HG02840 (cell line): Measurements from ENCODE around the gene MYOZ3.

Source experiments
- ATAC-seq: cut with Tn5 transposase; IDR thresholded peaks from one replicate; pipeline ENCODE4 v1.9.1; 2021; ENCODE audit warnings: mild to moderate bottlenecking, moderate library complexity, moderate number of reproducible peaks; ENCODE audit not compliant: unreplicated experiment, low FRiP score

Gene MYOZ3

DNA sequence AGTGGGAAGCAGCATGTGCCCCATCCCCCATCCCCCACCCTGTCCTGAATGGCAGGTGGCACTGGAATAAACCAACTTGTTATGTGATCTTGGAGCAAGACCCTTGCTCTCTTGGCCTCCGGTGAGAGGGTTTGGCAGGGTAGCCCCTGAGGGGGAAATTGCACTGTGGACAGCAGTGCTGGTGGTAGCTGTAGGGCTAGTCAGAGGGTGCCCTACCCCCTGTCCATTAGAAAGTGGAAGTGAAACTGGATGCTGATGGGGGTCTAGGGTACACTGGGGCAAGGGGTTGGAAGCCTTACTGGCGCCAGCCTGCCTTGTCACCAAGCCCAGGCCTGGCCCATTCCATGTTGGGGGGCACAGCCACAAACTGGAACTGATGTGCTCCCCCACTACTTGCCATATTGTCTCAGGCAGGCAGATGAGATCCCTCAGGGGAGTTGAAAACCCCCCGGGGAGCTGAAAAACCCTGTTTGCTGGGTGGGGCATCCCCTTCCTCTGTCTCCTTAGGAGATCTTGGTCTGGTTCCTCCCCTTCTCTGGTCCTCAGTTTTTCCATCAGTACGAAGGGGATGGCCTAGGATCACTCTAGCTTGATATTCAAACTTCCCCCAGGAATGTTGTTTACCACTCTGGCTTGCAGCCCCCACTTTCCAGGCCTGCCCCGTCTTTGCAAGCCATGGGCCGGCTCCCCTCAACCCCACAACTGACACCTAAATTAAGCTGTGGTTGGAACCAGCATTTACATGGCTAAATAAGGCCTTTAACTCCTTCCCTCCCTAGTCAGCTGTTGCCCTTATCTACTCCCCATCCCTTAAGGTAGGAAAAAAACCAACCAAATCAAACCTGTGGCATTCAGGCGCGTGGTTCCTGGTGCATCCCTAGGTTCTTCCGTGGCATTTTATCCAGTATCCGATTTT lies 35.0 kb upstream of the MYOZ3 start:
- peak; percentile 51 for ATAC-seq

DNA sequence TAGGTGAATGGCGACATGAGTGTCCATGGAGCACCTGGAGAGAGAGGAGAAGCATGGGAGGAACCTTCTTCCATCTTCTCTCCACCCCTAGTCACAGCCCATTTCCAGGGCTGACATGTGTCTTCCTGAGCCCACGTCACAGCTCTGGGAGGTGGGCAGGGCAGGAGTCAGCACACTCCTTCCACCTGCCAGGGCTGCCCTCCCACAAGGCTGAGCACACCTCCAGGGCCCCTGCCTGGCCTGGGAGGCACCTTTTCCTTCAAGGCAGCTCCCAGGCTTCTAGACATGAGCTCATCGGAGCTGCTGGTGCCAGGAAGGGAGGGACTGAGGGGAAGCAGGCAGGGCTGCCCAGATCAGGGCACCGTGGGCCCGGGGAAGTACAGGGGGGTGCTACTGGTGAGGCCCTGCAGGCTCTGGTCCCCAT lies 34.2 kb upstream of the MYOZ3 start:
- no peak for ATAC-seq

DNA sequence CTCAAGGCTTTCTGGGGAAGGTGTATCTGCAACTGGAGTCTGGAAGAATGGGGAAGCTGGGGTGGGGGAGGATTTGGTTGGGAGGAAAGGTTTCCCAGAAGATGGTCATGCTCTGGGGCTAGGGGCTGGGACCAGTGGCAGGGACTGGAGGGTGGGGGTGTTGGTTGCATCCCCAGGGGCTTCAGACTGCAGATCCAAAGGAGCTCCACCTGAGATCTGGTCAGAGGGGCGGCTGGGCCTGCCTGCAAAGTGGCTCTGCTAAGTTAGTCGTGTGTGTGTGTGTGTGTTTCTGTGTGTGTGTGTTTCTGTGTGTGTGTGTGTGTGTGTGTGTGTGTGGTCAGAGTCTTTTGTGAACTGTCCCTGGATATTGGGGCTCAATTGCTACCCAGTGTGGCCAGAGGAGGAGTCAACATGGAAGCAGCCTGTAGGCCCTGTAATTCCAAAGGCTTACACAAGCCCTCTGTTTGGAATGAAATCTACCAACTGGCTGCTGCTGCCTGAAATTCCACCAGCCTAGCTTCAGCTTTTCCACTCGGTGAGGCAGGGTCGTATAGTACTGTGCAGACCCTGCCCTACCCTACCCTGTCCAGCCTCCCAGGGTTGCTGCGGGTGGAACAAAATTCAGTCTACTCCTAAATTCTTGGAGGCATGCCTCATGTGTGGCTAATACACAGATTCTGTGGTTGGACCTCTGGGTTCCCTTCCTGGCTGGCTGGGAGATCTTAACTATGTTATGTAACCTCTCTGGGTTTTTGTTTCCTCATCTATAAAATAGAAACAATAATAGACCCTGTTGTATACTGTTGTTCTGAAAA lies 33.1 kb upstream of the MYOZ3 start:
- no peak for ATAC-seq

DNA sequence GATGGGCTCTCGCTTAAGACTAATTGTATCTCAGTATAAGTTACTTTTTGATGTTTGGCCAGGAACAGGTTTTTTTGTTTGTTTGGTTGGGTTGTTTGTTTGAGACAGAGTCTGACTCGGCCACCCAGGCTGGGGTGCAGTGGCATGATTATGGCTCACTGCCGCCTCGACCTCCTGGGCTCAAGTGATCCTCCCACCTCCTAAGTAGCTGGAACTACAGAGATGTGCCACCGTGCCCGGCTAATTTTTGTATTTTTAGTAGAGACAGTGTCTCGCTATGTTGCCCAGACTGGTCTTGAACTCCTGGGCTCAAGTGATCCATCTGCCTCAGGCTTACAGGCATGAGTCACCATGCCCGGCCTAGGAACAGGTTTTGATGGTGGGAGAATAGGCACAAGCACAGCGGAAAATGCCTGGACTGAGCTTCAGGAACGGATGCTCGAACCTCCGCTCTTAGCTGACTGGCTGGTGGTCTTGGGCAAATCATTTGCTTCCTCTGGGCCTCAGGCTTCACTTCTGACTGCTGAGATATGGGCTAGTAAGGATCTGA lies 32.0 kb upstream of the MYOZ3 start:
- no peak for ATAC-seq

DNA sequence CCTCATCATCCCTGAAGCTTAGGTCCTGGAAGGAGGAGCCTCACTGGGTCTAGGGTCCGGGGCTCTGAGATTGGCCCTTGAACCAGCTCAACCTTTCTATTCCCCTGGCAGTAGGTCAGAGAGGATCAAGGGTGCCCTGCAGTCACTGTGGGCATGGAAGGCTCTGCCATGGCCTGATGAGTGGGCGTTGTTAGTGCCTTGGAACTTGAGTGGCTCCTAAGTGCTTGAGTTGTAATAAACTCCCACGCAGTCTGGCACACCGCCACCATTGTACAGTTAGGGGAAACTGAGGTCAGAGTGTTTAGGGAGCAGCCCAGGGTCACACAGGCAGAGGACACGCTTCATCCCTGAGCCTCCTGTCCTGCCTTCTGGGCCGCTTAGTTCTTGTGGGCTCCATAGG lies 31.0 kb upstream of the MYOZ3 start:
- ATAC-seq, result no peak

DNA sequence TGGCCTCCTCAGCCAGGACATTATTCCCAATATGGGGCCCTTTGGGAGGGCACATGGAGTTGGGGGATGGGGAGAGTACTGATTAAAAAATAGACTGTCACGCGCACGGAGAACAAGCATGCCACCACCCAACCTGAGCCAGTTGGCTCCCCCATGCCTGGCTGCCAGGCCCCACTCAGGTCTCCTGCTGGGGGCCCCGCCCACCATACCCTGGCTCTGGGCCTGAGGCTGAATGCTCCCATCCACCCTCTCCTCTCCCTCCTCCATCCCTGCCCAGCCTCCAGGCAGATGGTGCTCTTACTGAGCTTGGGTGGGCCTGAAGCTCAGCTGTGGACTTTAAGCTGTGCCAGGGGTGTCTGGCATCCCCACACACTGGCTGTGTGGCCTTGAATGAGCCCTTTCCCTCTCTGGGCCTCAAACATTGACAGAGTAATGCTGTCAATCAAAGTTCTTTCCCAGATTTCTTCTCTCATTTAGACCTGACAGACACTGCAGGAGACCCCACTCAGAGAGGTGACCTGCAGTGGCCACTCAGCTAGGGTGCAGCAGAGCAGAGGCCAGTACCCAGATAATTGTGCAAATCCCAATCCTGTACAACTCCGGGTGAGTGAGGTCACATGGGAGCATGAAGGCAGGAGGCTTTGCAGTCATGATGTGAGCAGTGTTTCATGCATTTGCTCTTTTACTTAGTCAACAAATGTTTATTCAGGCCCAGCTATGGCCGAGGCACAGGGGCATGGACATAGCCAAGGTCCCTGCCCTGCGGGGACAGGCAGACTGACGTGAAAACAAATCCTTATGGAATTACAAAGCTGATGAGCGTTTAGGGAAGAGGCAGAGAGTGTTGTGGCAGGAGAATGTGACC lies 30.4 kb upstream of the MYOZ3 start:
- no peak for ATAC-seq

DNA sequence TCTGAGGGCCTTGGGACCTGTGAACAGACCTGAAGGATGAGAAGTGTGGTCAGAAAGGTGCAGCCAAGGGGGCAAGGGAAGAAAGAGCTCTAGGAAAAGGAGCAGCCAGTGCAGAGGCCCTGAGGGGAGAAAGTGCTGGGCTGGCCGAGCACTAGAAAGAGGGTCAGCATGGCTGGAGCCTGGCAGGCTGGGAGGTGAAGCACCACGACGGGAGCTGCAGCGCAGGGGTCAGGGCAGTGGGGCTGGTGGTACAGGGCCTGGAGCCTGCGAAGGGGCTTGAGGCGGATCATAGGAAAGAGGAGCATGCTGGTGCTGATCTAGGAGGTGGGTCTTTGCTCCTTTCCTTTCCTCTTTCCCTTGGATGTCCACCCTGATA lies 29.7 kb upstream of the MYOZ3 start:
- ATAC-seq, result no peak

DNA sequence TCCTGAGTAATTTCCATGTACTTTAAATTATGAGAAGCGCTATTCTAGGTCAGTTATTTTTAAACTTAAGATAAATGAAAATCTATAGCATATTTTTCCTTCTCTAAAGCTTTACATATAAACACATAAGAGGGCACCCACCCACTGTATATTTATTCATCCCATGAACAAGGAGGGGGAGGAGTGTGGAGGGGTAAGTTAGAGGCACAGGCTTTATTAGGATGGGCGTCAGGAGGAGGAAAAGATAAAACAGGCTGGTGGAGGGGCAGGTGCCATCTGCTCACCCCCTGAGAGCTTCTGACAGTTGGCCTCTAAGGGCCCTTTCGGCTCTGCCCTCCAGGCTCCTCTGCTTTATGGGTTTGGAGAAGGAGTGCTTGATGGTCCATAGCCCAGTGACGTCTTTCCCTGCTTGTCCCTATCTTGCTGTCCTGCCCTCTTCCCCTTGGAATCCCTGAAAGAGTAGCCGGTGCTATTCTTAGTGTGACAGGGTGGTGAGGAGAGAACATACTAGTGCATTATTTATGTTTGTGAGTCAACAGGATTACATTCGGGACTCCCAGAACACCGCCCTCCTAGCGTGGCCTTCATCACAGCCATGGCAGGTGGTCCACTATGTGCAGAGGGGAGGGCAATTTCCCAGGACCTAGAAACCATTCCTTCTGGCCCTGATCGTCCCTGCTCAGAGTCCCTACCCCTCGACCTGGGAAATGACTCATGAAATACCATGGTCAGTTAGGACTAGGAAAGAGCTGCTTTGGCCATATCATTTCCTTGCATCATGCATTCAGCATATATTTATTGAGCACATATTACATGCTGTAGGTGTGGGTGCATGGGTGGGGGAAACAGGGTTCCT lies 28.5 kb upstream of the MYOZ3 start:
- no peak for ATAC-seq

DNA sequence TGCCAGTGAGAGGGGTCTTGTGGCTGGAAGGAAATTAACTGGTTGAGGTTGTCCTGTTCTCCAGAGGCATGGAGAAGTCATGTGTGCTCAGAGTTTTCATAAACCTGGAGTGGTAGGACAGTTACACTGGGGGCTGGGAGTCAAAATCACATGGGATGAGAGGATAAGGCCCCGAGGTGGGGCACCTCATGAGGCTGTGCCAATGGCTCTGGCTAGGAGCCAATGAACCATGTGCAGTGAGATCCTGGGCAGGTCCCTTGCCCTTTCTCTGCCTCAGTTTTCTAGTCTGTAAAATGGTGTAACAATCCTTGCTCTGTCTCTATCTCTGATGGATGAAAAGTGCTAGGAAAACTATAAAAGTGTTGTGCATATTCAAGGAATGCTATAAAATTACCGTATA lies 27.6 kb upstream of the MYOZ3 start:
- ATAC-seq, result no peak

DNA sequence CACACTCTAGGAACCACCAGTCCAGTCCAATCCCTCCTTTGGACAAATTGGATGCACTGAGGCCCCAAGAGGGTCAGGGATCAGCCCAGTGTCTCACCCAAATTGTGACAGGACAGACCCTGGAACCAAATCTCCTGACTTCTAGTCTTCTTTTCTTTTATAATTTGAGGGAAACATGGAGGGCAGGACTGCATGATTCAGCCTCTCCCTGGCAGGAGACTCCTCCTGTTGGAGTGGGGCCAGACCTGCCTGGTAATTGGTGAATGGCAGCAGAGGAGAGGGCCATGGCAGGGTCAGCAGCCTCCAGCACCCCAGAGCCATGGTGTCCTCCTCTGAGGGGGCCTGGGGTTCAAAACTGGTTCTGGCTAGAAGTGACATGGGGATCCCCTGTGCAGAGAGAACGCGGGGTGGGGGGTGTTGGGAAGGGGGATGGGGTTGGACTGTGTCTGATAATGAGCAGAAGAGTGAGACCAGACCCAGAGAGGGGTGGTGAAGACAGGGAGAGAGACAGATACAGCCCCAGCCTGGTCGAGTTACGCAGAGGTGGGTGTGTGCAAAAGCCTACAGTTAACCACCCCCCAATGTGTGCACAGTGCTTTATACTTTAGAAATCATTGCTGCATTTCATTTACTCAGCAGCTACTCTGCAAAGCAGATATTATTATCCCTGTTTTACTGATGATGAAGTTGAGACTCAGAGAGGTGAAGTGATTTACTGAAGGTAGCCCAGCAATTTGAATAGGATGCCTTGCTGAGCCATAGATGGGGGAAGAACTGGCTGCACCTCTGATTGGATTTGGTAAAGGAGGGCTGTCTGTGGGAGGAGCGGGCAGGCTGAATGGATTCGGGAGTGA lies 24.4 kb upstream of the MYOZ3 start:
- ATAC-seq, result no peak

DNA sequence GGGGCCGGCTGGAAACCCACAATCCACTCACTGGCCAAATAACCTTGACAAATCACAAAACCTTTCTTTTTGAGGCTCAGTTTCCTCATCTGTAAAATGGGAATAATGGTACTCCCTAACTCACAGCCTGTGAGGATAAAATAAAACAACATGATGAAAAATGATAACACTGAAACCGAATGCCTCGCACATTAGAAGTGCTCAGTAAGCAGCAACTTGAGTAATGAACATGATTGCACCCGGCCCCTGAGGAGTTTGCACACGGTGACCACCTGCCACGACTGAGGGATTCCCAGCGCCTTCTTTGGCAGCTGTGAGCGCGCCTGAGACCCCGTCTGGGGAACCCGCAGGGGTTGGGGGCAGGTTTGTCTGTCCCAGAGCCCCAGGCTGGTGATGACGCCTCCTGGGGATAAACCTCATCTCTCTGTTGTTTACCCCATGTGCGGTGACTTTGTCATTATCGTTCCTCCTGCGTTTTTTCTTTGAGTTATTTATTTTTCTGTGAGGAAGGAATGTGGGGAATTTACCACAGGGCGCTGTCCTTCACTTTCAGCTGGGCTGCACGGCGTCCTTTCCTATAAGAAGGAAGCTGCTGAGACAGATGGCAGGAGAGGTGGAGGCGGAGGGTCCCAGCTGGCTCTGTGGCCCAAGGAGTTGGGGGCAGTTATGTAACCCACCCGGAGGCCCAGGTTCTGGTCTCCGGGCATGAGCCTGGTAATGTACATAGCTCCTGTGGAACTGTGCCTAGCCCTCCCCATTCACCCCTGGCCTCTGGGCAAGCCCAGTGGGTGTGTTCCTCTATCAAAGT lies 23.6 kb upstream of the MYOZ3 start:
- no peak for ATAC-seq

DNA sequence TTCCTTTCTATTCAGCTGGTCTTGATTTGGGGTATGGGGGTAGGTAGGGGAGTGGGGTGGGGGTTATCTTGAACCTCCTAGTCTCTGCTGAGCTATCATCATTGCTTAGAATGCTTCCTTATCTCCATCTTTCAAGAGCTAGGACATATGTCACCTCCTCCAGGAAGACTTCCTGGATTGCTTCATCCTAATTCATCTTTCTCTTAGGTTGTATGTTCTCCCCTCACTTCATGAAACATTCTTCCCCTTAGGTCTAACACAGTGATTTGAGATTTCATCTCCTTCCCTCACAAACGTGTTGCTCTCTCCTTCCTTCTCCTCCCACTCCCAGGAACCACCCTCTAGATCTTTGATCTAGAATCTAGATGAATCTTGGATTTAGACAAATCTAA lies 23.0 kb upstream of the MYOZ3 start:
- no peak for ATAC-seq

DNA sequence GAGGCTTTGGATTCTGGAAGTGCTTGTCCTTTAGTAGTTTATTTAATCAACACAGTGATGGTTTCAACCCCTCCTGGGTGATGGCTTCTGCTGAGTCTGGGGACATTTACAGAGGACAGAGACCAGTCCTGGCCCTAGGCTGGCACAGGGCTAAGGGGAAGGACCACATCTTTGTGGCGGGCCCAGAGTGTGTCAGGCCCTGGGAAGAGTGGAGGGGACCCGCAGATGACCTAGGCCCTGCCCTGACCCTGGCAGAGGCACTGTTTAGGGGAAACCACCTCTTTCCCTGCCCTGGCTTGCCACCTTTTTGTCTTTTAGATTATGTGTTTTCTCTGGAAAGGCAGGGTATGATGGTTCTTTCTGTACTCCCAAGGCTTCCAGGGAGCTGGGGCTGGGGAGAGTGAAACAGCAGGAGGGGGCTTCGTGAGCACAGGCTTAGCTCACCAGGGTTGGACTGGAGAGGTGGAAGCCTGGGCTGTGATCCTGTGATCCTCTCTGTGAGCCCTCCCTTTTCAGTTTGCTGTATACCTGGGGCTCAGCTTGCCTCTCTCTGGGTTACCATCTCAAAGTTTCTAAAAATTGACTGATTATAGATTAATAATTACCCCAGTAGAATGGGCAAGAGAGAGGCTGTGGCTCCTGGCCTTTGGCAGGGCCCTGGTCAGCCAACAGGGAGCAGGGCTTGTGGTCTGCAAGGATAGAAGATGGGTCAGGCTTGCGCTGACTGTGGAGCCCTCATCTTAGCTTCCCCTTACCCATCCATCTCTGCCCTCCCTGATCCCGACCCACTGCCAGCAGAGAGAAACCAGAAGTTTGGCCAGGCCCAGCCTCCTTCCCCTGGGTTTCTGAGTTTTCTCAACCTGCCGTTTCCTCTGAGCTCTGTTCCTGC lies 22.3 kb upstream of the MYOZ3 start:
- ATAC-seq, result no peak

DNA sequence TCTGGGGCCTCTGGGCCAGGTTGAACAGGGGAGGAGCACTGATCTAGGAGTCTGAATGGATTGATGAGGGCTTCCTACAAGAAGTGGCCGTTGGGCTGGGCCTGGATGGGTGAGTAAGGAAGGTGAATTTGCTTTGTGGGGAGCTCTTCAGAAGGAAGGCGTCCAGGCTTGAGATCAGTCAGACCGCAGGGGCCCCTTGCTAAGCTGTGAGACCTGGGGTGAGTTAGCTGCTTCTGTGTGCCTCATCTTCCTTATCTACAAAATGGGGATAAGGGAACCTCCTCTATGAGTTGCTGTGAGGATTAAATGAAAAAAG lies 21.7 kb upstream of the MYOZ3 start:
- no peak for ATAC-seq

DNA sequence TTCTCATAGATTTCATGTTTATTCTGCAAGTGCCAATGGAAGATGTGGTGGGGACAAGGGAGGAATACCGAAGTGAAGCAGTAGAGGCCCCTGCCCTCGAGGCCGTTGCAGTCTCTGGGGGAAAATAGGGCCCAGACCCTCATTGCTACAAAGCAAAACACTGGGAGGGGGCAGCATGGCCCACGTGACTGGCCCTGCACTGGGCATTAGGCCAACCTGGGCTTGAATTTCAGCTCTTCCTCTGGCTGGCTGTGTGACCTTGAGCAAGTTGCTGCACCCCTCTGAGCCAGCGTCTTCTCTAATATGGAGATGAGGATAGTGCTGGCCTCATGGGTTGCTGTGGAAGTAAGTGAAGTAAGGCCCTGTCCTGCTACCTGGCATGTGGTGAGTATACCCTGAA lies 21.3 kb upstream of the MYOZ3 start:
- ATAC-seq, result no peak

DNA sequence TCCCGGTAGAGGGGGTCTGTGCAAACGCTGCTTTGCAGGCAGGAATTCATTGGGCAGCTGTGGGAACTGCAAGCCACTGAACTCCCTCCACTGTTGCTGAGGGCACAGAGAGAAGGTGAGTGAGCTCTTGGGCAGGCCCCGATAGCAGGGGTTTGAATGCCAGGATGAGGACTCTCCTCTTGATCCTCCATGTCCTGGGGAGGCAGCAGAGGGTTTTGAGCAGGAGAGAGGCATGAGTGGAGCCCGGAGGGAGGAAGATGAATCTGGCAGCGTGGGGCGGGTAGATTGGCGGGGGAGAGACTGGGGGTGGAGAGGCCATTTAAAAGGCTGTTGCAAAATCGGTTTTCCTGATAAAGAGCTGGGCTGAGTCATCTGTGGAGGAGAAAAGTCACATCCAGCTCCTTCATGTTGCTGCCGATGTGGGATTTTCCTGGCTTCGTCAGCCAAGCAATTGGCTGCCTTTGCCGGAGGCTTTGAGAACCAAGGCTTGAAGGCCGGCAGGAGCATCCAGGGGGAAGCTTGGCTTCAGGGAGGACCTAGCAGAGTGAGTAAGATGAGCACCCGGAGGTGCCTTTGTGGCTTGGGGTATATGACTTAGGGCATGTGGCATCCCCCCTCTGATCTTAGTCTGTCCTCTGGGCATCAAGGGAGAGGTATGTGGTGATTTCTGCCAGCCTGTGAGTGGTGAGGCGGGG lies 20.6 kb upstream of the MYOZ3 start, which contains the start of gene SYNPO:
SYNPO (plus strand) TSS at position 350 of the 695 bp plus-strand sequence. CDS start 7,616 bp downstream, outside the sequence.
- ATAC-seq, result no peak
